GM23248 (cell line): ENCODE measurements around the gene PI4KA. TPM values are rescaled to one million over a fixed set of nuclear protein-coding genes. Genes with fewer than 3 reads are reported as not detected.

Source experiments
- DNase-seq: peaks from one replicate; pipeline ENCODE4 v3.0.0-alpha.2; 2015
- H2AFZ ChIP-seq: fragments of 200-600 bp; sonication (generic); 2 replicates; pipeline ENCODE4 v1.6.1; 2016; ENCODE audit warnings: antibody characterized with exemption
- H3F3A ChIP-seq: fragments of 200-600 bp; sonication (generic); 2 replicates; pipeline ENCODE4 v1.6.1; 2016; ENCODE audit warnings: mild to moderate bottlenecking, antibody characterized with exemption, mixed run types; ENCODE audit not compliant: insufficient read depth
- H3K27ac ChIP-seq: fragments of 200-600 bp; sonication (generic); 2 replicates; pipeline ENCODE4 v1.5.1; 2016; ENCODE audit warnings: mild to moderate bottlenecking
- H3K27me3 ChIP-seq: fragments of 200-600 bp; sonication (generic); replicated peaks from 2 replicates; pipeline ENCODE4 v1.6.1; 2016; ENCODE audit warnings: mild to moderate bottlenecking; ENCODE audit not compliant: insufficient read depth
- H3K36me3 ChIP-seq: fragments of 200-600 bp; sonication (generic); 2 replicates; pipeline ENCODE4 v1.6.1; 2016; ENCODE audit warnings: low read depth, mild to moderate bottlenecking
- H3K4me1 ChIP-seq: fragments of 200-600 bp; sonication (generic); 2 replicates; pipeline ENCODE4 v1.6.1; 2016; ENCODE audit warnings: mild to moderate bottlenecking; ENCODE audit not compliant: insufficient read depth
- H3K4me2 ChIP-seq: fragments of 200-600 bp; sonication (generic); one replicate; pipeline ENCODE4 v1.6.1; 2016; ENCODE audit warnings: mild to moderate bottlenecking; ENCODE audit not compliant: unreplicated experiment
- H3K4me3 ChIP-seq: fragments of 200-600 bp; sonication (generic); 2 replicates; pipeline ENCODE4 v1.5.1; 2016; ENCODE audit warnings: mild to moderate bottlenecking
- H3K79me2 ChIP-seq: fragments of 200-600 bp; sonication (generic); 2 replicates; pipeline ENCODE4 v1.6.1; 2016; ENCODE audit warnings: mild to moderate bottlenecking; ENCODE audit not compliant: insufficient read depth
- H3K9ac ChIP-seq: fragments of 200-600 bp; sonication (generic); 2 replicates; pipeline ENCODE4 v1.6.1; 2016; ENCODE audit warnings: mild to moderate bottlenecking
- H3K9me2 ChIP-seq: fragments of 200-600 bp; sonication (generic); 2 replicates; pipeline ENCODE4 v1.6.1; 2016; ENCODE audit warnings: mixed run types, mild to moderate bottlenecking, moderate library complexity; ENCODE audit not compliant: insufficient read depth
- H3K9me3 ChIP-seq: fragments of 200-600 bp; sonication (generic); one replicate; pipeline ENCODE4 v1.6.1; 2017; ENCODE audit warnings: low read depth
- H4K20me1 ChIP-seq: fragments of 200-600 bp; sonication (generic); 2 replicates; pipeline ENCODE4 v1.6.0; 2016; ENCODE audit not compliant: insufficient read depth
- EZH2 ChIP-seq: fragments of 200-600 bp; sonication (generic); IDR thresholded peaks from 2 replicates; pipeline ENCODE4 v1.6.1; 2018; ENCODE audit warnings: antibody characterized with exemption, mild to moderate bottlenecking; ENCODE audit not compliant: insufficient read depth, poor library complexity, severe bottlenecking
- EZH2phosphoT487 ChIP-seq: fragments of 200-600 bp; sonication (generic); IDR thresholded peaks from 2 replicates; pipeline ENCODE4 v1.6.1; 2018; ENCODE audit warnings: antibody characterized with exemption, moderate library complexity, mild to moderate bottlenecking, low read depth; ENCODE audit not compliant: insufficient read depth
- WGBS, 2 experiments: methylation state at CpG; one replicate each; pipeline ENCODE4 v1.1.6; 2015 to 2017; ENCODE audit warnings: low lambda C conversion rate in 2 of 2, low coverage in 1 of 2; ENCODE audit errors: missing lambda C conversion rate in 2 of 2; 5-methylcytosine and 5-hydroxymethylcytosine counted together
- in situ Hi-C: fragments of 300-500 bp; cut with MboI; formaldehyde crosslinking; loops from 2 replicates; pipeline ENCODE4 v1.15.0; 2020
- polyA plus RNA-seq: library from polyadenylated mRNA; unstranded; fragments of >200 nt; fragmentation: Nextera tagmentation; extraction: Ambion mirVana; gene quantifications from 2 replicates; pipeline ENCODE4 v1.2.1, GENCODE V29; 2016
- total RNA-seq: library from RNA; depleted of rRNA; stranded (reverse); fragments of >200 nt; shearing (Covaris generic); gene quantifications from 2 replicates; pipeline ENCODE4 v1.2.3, GENCODE V29; 2014

The PI4KA gene
- total and polyA plus RNA-seq, 2 experiments from 2014 or later, result 31.1 to 34.5 TPM

GRCh38 chr22:20836987-20837823, 21.4 kb downstream of the PI4KA start:
- Histone ChIP-seq H3K9me2 (no peaks in the 10 kb centered on the region), H3K36me3 (no peaks in the 10 kb centered on the region), H4K20me1 (no peaks in the 10 kb centered on the region; the same call in 1 of the 2 replicates), H3K27ac (no peak overlapping the region), H2AFZ (no peak overlapping the region), H3K79me2 (peaks cover 64% of the 10 kb centered on the region), H3K4me3 (no peak overlapping the region), H3K4me1 (no peaks in the 10 kb centered on the region), H3K4me2 (no peak overlapping the region), H3K9me3 (no peaks in the 10 kb centered on the region), H3F3A (no peaks in the 10 kb centered on the region), H3K27me3 (no peaks in the 10 kb centered on the region), H3K9ac (no peak overlapping the region)
- in situ Hi-C loops, result no loop called here
- TF ChIP-seq EZH2, result no peak
- no peak for TF ChIP-seq EZH2phosphoT487
- no peak for DNase-seq
- WGBS, 2 experiments, result 96 to 100% methylated on average over 2 of the region's 2 CpGs

- Histone ChIP-seq H3K36me3 (peaks cover 7% of the 10 kb centered on the region; the same call in 1 of the 2 replicates), H3K27ac (no peak overlapping the region), H3K9me3 (no peaks in the 10 kb centered on the region), H4K20me1 (no peaks in the 10 kb centered on the region; the same call in 1 of the 2 replicates), H3K9me2 (no peaks in the 10 kb centered on the region), H3K4me2 (no peak overlapping the region), H2AFZ (no peak overlapping the region), H3F3A (no peaks in the 10 kb centered on the region), H3K4me1 (no peaks in the 10 kb centered on the region), H3K4me3 (no peak overlapping the region), H3K9ac (no peak overlapping the region), H3K27me3 (no peaks in the 10 kb centered on the region), H3K79me2 (peaks cover 39% of the 10 kb centered on the region)
- DNase-seq, result no peak
- in situ Hi-C loops, result no loop called here
- no peak for TF ChIP-seq EZH2phosphoT487
- no peak for TF ChIP-seq EZH2
- WGBS, 2 experiments, result 76% methylated on average over 3 of the region's 3 CpGs
Measured at GRCh38 chr22:20834725-20835124, 23.9 kb downstream of the PI4KA start.

GRCh38 chr22:20834206-20834605, 24.4 kb downstream of the PI4KA start:
- no peaks in the 10 kb centered on the region for H3F3A ChIP-seq
- H3K79me2 ChIP-seq, result peaks cover 34% of the 10 kb centered on the region
- H4K20me1 ChIP-seq, result no peaks in the 10 kb centered on the region; the same call in 1 of the 2 replicates
- 79 to 80% methylated on average over 3 of the region's 3 CpGs for WGBS, 2 experiments
- TF ChIP-seq EZH2 (no peak), EZH2phosphoT487 (no peak)
- H3K4me2 ChIP-seq, result no peak overlapping the region
- H3K9me2 ChIP-seq, result no peaks in the 10 kb centered on the region
- no peaks in the 10 kb centered on the region for H3K4me1 ChIP-seq
- no peaks in the 10 kb centered on the region for H3K9me3 ChIP-seq
- in situ Hi-C loops, result no loop called here
- no peaks in the 10 kb centered on the region for H3K27me3 ChIP-seq
- no peak for DNase-seq
- H3K4me3 ChIP-seq, result no peak overlapping the region
- no peak overlapping the region for H3K9ac ChIP-seq
- H3K36me3 ChIP-seq, result peaks cover 13% of the 10 kb centered on the region; the same call in 1 of the 2 replicates
- H2AFZ ChIP-seq, result no peak overlapping the region
- no peak overlapping the region for H3K27ac ChIP-seq

- Histone ChIP-seq H3K9ac (no peak overlapping the region), H3K27me3 (no peaks in the 10 kb centered on the region), H3K9me2 (no peaks in the 10 kb centered on the region), H3K79me2 (peaks cover 24% of the 10 kb centered on the region), H3K9me3 (no peaks in the 10 kb centered on the region), H3F3A (no peaks in the 10 kb centered on the region), H3K4me2 (no peak overlapping the region), H3K36me3 (peaks cover 18% of the 10 kb centered on the region; the same call in 1 of the 2 replicates), H4K20me1 (no peaks in the 10 kb centered on the region; the same call in 1 of the 2 replicates), H3K4me1 (no peaks in the 10 kb centered on the region), H3K4me3 (no peak overlapping the region), H3K27ac (no peak overlapping the region), H2AFZ (no peak overlapping the region)
- WGBS, 2 experiments, result 95 to 96% methylated on average over 6 of the region's 6 CpGs
- DNase-seq, result no peak
- TF ChIP-seq EZH2phosphoT487, result no peak
- TF ChIP-seq EZH2, result no peak
- in situ Hi-C loops, result no loop called here
Measured at GRCh38 chr22:20833225-20833665, 25.4 kb downstream of the PI4KA start.
